Panc1 (cell line): ENCODE data around the gene SLC48A1. TPM values are rescaled to one million over a fixed set of nuclear protein-coding genes. Genes with fewer than 3 reads are reported as not detected.

ENCODE experiments used
- ATAC-seq: fragments of 200-7000 bp; cut with Tn5 transposase; 2 replicates; pipeline ENCODE4 v1.9.1; 2020; ENCODE audit warnings: mild to moderate bottlenecking, moderate library complexity
- BruUV-seq: library from RNA; stranded (reverse); fragments of 400-500 nt; replicated peaks from 2 replicates; lab custom pipeline; 2021; lab: Mats Ljungman, UMichigan
- CTCF ChIA-PET: fragments of 300-600 bp; sonication (Branson Sonifier 250); formaldehyde crosslinking; loops from one replicate; lab custom pipeline; 2022; ENCODE audit warnings: antibody characterized with exemption; lab: Charles Lee
- POLR2A ChIA-PET: fragments of 300-600 bp; sonication (Branson Sonifier 250); formaldehyde crosslinking; loops from one replicate; lab custom pipeline; 2022; ENCODE audit warnings: antibody characterized with exemption; lab: Charles Lee
- DNase-seq: peaks from one replicate; pipeline ENCODE4 v3.0.0-alpha.2; 2010; ENCODE audit warnings: low read depth, low spot score
- H3K27ac ChIP-seq: 2 replicates; pipeline ENCODE4 v1.5.1; 2011; ENCODE audit warnings: mild to moderate bottlenecking, low read length, inconsistent platforms
- H3K27me3 ChIP-seq: fragments of 200-500 bp; sonication (Bioruptor generic); 2 replicates; pipeline ENCODE4 v1.6.0; 2014; ENCODE audit warnings: low read length, inconsistent platforms; ENCODE audit not compliant: control insufficient read depth, insufficient read depth
- H3K36me3 ChIP-seq: fragments of 200-500 bp; sonication (Bioruptor generic); 2 replicates; pipeline ENCODE4 v1.5.1; 2014; ENCODE audit warnings: inconsistent platforms, mild to moderate bottlenecking, low read length, moderate library complexity; ENCODE audit not compliant: control insufficient read depth, insufficient read depth
- H3K4me1 ChIP-seq: 2 replicates; pipeline ENCODE4 v1.5.1; 2011; ENCODE audit warnings: inconsistent platforms, mild to moderate bottlenecking, low read length, moderate library complexity; ENCODE audit not compliant: control insufficient read depth, insufficient read depth
- H3K4me3 ChIP-seq, 2 experiments: 2 replicates each; pipeline ENCODE4 v1.5.1; 2011 to 2012; ENCODE audit warnings: low read depth in 2 of 2, low read length in 2 of 2, mild to moderate bottlenecking in 2 of 2, inconsistent platforms in 1 of 2, moderate library complexity in 1 of 2
- H3K9me3 ChIP-seq: fragments of 200-500 bp; sonication (Bioruptor generic); 2 replicates; pipeline ENCODE4 v1.5.1; 2014; ENCODE audit warnings: low read depth, mild to moderate bottlenecking, inconsistent platforms, low read length, moderate library complexity; ENCODE audit not compliant: control insufficient read depth, insufficient read depth
- POLR2AphosphoS5 ChIP-seq: IDR thresholded peaks from 2 replicates; pipeline ENCODE4 v1.6.1; 2012; ENCODE audit warnings: mild to moderate bottlenecking, low read depth, low read length, moderate library complexity
- SIN3A ChIP-seq: IDR thresholded peaks from 2 replicates; pipeline ENCODE4 v1.6.1; 2012; ENCODE audit warnings: low read depth, mild to moderate bottlenecking, low read length, moderate library complexity, borderline replicate concordance; ENCODE audit not compliant: insufficient read depth
- TCF7L2 ChIP-seq: IDR thresholded peaks from 2 replicates; pipeline ENCODE4 v1.6.1; 2011; ENCODE audit warnings: mild to moderate bottlenecking, low read depth, low read length, inconsistent platforms
- in situ Hi-C: cut with HindIII; loops from 2 replicates; pipeline ENCODE4 v1.10.0; 2016; ENCODE audit warnings: low sequenced_read_pairs, low pct_unique_long_range_greater_than_20kb
- intact Hi-C: fragments of 100-400 bp; cut with micrococcal nuclease; formaldehyde crosslinking; loops from one replicate; pipeline ENCODE4 v1.10.0; 2022; ENCODE audit not compliant: unreplicated experiment
- total RNA-seq: library from RNA; stranded (reverse); gene quantifications from one replicate; pipeline ENCODE4 v1.2.1, GENCODE V29; 2021; ENCODE audit not compliant: unreplicated experiment
- TF ChIP-seq, protein P1 (sequence below): fragments of 450-650 bp; IDR thresholded peaks from 2 replicates; pipeline ENCODE4 v1.5.1; 2017; ENCODE audit warnings: mild to moderate bottlenecking
- TF ChIP-seq, protein P2 (sequence below), 2 experiments: IDR thresholded peaks; 2 replicates each; pipeline ENCODE4 v1.6.1; 2011 to 2012; ENCODE audit warnings: low read depth in 2 of 2, control low read depth in 1 of 2, low read length in 1 of 2, mild to moderate bottlenecking in 1 of 2, moderate library complexity in 1 of 2; ENCODE audit not compliant: insufficient read depth in 1 of 2

SLC48A1 gene
- total RNA-seq, 1 experiment from 2014 or later, result 32.0 TPM

DNA sequence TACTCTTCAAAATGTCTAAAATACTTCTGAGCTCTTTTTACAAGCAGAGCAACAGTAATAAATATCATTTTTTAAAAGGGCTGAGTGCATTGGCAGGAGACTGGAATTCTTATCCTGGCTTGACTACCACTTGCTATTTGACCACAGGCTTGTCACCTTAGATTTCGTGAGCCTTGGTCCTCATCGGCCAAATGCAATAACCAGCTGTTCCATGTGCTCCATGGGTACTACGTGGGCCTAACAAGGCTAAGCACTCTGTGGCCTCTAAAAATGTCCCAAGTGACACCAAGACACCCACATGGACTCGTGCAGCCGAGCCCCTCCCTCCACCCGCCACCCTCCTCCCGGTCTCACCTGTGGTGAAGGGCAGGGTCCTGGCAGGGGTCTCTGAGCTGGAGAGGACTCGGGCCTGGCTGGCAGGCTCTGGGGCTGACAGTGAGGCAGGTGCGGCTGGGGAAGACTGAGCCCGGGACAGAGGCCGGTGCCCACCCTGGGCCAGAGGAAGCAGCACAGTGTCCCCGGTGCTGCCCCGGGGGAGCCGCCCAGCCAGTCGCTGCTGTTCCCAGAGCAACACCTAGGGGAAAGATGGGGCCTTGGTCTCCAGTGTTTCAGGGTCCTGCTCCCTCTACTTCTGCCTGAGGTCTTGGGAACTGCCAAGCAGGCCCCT, 20.1 kb downstream of the SLC48A1 start:
- ChIA-PET CTCF (interaction anchor here (0.6 to 0.7 kb wide), 2 partner anchors 14 to 40 kb away, joined by 3 read pairs; no protein-coding TSS in a partner anchor), POLR2A (no interaction called here)
- H3K36me3 ChIP-seq, result peaks cover 7% of the 10 kb centered on the region; the same call in 1 of the 2 replicates
- ATAC-seq (no peak), DNase-seq (no peak)
- H3K4me3 ChIP-seq, result no peak overlapping the region
- no peaks in the 10 kb centered on the region for H3K4me1 ChIP-seq
- no peaks in the 10 kb centered on the region for H3K27me3 ChIP-seq
- intact Hi-C loops, result no loop called here
- TF ChIP-seq, protein P1, sequence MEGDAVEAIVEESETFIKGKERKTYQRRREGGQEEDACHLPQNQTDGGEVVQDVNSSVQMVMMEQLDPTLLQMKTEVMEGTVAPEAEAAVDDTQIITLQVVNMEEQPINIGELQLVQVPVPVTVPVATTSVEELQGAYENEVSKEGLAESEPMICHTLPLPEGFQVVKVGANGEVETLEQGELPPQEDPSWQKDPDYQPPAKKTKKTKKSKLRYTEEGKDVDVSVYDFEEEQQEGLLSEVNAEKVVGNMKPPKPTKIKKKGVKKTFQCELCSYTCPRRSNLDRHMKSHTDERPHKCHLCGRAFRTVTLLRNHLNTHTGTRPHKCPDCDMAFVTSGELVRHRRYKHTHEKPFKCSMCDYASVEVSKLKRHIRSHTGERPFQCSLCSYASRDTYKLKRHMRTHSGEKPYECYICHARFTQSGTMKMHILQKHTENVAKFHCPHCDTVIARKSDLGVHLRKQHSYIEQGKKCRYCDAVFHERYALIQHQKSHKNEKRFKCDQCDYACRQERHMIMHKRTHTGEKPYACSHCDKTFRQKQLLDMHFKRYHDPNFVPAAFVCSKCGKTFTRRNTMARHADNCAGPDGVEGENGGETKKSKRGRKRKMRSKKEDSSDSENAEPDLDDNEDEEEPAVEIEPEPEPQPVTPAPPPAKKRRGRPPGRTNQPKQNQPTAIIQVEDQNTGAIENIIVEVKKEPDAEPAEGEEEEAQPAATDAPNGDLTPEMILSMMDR, result no peak
- TF ChIP-seq, protein P2, sequence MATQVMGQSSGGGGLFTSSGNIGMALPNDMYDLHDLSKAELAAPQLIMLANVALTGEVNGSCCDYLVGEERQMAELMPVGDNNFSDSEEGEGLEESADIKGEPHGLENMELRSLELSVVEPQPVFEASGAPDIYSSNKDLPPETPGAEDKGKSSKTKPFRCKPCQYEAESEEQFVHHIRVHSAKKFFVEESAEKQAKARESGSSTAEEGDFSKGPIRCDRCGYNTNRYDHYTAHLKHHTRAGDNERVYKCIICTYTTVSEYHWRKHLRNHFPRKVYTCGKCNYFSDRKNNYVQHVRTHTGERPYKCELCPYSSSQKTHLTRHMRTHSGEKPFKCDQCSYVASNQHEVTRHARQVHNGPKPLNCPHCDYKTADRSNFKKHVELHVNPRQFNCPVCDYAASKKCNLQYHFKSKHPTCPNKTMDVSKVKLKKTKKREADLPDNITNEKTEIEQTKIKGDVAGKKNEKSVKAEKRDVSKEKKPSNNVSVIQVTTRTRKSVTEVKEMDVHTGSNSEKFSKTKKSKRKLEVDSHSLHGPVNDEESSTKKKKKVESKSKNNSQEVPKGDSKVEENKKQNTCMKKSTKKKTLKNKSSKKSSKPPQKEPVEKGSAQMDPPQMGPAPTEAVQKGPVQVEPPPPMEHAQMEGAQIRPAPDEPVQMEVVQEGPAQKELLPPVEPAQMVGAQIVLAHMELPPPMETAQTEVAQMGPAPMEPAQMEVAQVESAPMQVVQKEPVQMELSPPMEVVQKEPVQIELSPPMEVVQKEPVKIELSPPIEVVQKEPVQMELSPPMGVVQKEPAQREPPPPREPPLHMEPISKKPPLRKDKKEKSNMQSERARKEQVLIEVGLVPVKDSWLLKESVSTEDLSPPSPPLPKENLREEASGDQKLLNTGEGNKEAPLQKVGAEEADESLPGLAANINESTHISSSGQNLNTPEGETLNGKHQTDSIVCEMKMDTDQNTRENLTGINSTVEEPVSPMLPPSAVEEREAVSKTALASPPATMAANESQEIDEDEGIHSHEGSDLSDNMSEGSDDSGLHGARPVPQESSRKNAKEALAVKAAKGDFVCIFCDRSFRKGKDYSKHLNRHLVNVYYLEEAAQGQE (IDR thresholded peaks at IDR 0.05; ENCODE audit: insufficient read depth in 1 of 2, low read depth in 2 of 2, low read length in 1 of 2), result no peak
- no peak for TF ChIP-seq SIN3A
- TF ChIP-seq POLR2AphosphoS5, result no peak
- TF ChIP-seq TCF7L2, result no peak
- no TSS peak for BruUV-seq
- H3K27ac ChIP-seq, result no peak overlapping the region
- in situ Hi-C loops, result no loop called here
- H3K9me3 ChIP-seq, result no peaks in the 10 kb centered on the region

DNA sequence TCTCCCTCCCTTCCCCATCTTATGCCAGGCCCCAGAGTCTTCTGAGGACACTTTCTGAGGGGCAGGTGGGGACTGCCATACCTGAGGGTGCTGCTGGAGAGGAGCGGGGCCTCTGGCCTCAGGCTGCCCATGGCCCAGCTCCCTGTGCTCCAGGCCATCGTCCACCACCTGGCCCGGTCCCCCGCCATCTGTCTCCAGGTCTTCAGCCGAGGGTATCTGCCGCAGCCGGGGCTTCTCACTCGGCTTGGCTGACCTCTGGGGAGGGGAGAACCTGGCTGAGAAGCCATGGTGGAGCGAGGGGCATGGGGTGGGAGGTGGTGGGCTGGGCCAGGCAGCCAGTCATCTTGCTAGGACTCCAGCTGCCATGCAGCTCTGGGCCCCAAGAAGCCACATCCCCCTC, 21.6 kb downstream of the SLC48A1 start:
- intact Hi-C loops, result no loop called here
- peaks cover 4% of the 10 kb centered on the region; the same call in 1 of the 2 replicates for H3K36me3 ChIP-seq
- H3K9me3 ChIP-seq, result no peaks in the 10 kb centered on the region
- in situ Hi-C loops, result no loop called here
- no peak overlapping the region for H3K27ac ChIP-seq
- no peaks in the 10 kb centered on the region for H3K4me1 ChIP-seq
- DNase-seq (no peak), ATAC-seq (no peak)
- H3K4me3 ChIP-seq, result no peak overlapping the region
- H3K27me3 ChIP-seq, result no peaks in the 10 kb centered on the region
- ChIA-PET CTCF (interaction anchor here (0.6 kb wide), 1 partner anchor 53 kb away, joined by 9 read pairs; no protein-coding TSS in a partner anchor), POLR2A (no interaction called here)
- BruUV-seq, result no TSS peak
- TF ChIP-seq, protein P1, result no peak
- TF ChIP-seq, protein P2 (IDR thresholded peaks at IDR 0.05; ENCODE audit: insufficient read depth in 1 of 2, low read depth in 2 of 2, low read length in 1 of 2), result no peak
- no peak for TF ChIP-seq SIN3A
- no peak for TF ChIP-seq POLR2AphosphoS5
- no peak for TF ChIP-seq TCF7L2
